HG03066 (cell line): Measurements from ENCODE around the gene IGFBP2.

Experiments used
- ATAC-seq: cut with Tn5 transposase; IDR thresholded peaks from one replicate; pipeline ENCODE4 v1.9.1; 2021; ENCODE audit warnings: low read depth; ENCODE audit not compliant: unreplicated experiment

IGFBP2 gene

DNA sequence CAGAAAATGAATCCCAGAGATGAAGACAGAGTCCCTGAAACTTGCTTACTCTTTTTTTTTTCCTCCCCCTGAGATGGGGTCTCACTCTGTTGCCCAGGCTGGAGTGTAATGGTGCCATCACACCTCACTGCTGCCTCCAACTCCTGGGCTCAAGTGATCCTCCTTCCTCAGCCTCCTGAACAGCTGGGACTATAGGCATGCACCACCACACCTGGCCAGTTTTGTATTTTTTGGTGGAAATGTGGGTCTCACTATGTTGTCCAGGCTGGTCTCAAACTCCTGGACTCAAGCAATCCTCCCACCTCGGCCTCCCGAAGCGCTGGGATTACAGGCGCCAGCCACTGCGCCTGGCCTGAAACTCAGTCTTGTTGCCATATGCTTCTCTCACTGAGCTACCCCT, 27.8 kb downstream of the IGFBP2 start:
- no peak for ATAC-seq

DNA sequence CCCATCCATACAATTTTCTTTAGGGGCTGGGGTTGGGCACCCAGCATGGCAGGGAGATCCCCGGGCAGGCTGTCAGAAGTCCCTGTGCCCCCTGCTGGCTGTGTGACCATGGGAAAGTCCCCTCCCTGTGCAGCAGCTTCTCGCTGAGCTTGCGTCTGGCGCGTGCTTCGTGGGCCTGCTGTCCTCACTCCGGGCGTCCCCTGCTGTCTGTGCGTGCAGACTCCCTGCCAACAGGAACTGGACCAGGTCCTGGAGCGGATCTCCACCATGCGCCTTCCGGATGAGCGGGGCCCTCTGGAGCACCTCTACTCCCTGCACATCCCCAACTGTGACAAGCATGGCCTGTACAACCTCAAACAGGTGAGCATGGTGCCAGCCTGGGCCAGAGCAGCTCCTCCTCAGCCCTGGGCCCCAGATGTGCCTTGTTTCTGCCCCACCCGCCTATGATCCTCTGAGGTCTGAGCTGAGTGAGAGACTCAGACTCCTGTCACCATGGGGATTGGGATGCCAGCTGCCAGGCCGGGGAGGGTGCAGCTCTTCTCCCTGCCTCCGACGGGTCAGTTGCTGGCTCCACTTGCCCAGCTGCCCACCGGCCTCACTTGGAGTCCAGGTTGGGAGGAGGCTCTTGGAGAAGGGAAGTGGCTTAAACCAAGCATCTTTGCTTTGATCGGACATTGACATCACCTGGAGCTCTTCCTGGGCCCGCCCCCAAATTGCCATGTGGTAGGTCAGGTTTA, 28.6 kb downstream of the IGFBP2 start:
- ATAC-seq, result no peak

- ATAC-seq, result no peak
Observed at GRCh38 chr2:216663106-216663505, 29.9 kb downstream of the IGFBP2 start.

GRCh38 chr2:216663846-216664245, 30.6 kb downstream of the IGFBP2 start:
- ATAC-seq, result no peak

- no peak for ATAC-seq
Observed at GRCh38 chr2:216664593-216665034, 31.4 kb downstream of the IGFBP2 start.

- ATAC-seq, result no peak
Observed at GRCh38 chr2:216665242-216665641, 32.0 kb downstream of the IGFBP2 start.

GRCh38 chr2:216665717-216666116, 32.5 kb downstream of the IGFBP2 start:
- no peak for ATAC-seq

GRCh38 chr2:216666461-216667233, 33.4 kb downstream of the IGFBP2 start:
- peak; percentile 78 for ATAC-seq

- no peak for ATAC-seq
Observed at GRCh38 chr2:216670266-216671080, 37.3 kb downstream of the IGFBP2 start.

DNA sequence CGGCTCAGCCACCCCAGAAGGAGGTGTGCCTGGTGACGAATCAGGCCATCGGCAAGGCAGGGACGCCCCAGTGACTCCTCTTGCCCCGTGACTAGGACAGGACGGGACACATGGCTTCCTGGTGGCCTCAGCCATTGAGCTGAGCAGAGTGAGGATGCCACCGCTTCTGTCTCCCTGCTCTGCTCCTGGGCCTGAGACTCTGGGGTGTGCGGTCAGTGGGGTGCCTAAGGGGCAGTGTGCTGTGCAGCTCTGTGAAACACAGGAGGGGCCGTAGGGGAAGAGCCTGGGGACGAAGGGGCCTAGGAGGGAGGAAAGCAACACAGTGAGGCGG, 37.8 kb downstream of the IGFBP2 start:
- no peak for ATAC-seq

DNA sequence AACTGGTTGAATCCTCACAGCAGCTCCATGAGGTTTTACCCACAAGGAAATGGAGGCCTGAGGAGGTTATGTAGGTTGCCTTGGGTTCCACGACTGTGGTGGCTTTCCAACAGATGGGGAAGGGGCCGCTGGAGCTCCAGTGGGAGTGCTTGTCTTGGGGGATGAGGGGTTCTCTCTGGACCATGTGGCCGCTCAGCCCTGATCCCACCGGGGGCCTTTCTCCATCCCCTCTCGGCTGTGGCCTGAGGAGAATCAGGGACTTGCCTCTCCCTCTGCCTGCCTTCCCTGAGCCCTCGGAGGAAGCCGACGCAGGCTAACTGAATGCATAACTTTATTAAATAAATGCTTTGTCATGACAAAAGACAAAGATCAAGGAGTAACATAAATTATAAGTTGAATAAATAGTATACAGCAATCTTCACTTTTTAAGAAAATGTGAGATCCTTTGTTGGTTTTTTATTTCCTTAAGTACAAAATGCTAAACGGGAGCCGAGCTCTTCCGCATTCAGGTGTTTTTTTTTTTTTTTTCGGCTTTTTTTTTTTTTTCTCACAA, 38.6 kb downstream of the IGFBP2 start:
- ATAC-seq, result no peak

- ATAC-seq, result no peak
Observed at GRCh38 chr2:216672466-216672865, 39.2 kb downstream of the IGFBP2 start.

DNA sequence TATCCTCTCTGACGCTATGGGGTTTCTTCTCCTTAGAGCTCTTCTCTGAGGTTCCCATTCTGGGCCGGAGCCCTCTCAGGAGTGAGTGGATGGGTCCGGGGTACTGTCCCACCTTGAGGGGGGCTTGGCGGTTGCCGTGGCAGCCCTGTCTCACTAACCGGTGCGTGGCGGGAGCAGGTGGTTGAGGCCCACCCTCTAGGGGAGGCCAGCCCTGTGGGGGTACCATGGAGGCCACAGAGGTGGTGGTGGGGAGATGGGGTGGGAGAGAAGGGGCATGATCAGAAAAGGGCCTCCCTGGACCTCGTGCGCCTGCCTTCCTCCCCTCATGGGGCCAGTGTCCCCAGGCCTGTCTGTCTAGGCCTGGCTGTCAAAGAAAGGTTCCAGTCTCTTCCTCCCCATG, 39.8 kb downstream of the IGFBP2 start:
- ATAC-seq, result no peak

- ATAC-seq, result no peak
Observed at GRCh38 chr2:216673609-216674008, 40.4 kb downstream of the IGFBP2 start.

DNA sequence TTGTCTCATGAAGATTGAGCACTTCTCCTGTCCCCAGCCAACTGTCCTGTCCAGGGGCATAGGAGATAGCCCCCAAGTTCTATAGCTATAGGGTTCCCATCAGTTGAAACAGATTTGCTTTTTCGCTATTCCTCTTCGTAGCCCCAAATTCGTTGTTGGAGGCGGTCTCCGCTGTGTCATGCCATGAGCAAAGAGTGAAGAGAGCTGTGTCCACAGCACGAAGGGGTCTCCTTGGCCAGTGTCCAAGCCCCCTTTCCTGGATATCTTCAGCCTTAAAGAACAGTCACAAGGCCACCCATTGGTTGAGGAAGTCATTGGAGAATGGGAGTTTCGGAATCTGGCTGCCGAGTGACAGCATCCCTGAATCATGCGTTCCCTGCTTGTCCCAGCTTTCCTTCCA, 41.2 kb downstream of the IGFBP2 start:
- no peak for ATAC-seq

- no peak for ATAC-seq
Observed at GRCh38 chr2:216676630-216677029, 43.4 kb downstream of the IGFBP2 start.

GRCh38 chr2:216677439-216678097, 44.3 kb downstream of the IGFBP2 start:
- ATAC-seq, result no peak

- ATAC-seq, result no peak
Observed at GRCh38 chr2:216678098-216678465, 44.9 kb downstream of the IGFBP2 start.

GRCh38 chr2:216678813-216679657, 45.8 kb downstream of the IGFBP2 start:
- ATAC-seq, result no peak

- ATAC-seq, result no peak
Observed at GRCh38 chr2:216679658-216680024, 46.4 kb downstream of the IGFBP2 start.
